ENCODE measurements around the gene PIWIL1. TPM values are rescaled to one million over a fixed set of nuclear protein-coding genes. Genes with fewer than 3 reads are reported as not detected.

The PIWIL1 gene
- total and polyA plus RNA-seq, 2 donors (not counting 3 experiments of a cell fraction or from before 2014, with no cell fraction given) = not detected

DNA sequence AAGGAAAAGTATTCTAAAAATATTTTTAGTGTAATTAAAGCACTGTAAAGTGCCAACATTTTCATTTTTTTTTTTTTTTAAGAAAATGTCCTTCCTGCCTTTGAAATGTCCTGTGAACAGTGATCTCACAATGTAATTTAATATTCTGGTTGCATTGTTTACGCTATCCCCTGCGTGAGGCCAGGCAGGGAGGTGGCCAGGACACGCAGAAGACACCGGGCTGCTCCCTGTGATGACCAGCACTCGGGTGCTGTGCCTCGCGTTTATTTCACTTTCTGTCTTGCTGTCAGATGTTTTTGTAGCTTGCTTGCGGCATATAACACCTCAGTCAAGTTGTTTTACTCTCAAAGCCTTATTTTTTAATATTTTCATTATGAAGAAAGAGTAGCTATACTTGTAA is 18.5 kb downstream of the PIWIL1 start:
- H3K4me2 ChIP-seq (ENCODE audit: insufficient read depth, low read length) = no peak overlapping the region
- FAIRE-seq = no peak
- H2AFZ ChIP-seq (ENCODE audit: low read depth, low read length) = no peak overlapping the region
- no peak overlapping the region for H3K9ac ChIP-seq (replicated peaks; ENCODE audit: extremely low read depth, insufficient read depth, low read length)
- H3K79me2 ChIP-seq (ENCODE audit: control insufficient read depth, insufficient read depth, low read length) = no peaks in the 10 kb centered on the region
- intact Hi-C loops (cut with micrococcal nuclease) (no loop called here), dilution Hi-C loops (cut with MboI; ENCODE audit: extremely low pct_ligation_motif_present, low sequenced_read_pairs) (no loop called here)
- H3K36me3 ChIP-seq (ENCODE audit: control insufficient read depth in 2 of 2, extremely low read depth in 1 of 2, insufficient read depth in 2 of 2, low read length in 2 of 2) = no peaks in the 10 kb centered on the region
- H3K4me3 ChIP-seq (replicated peaks in 1 of 3; ENCODE audit: insufficient read depth in 1 of 3, low read depth in 1 of 3, low read length in 3 of 3) = no peak overlapping the region
- no peaks in the 10 kb centered on the region for H3K4me1 ChIP-seq (ENCODE audit: control insufficient read depth, extremely low read depth, insufficient read depth, low read length)
- CTCF ChIA-PET = no interaction called here
- no peak overlapping the region for H3K27ac ChIP-seq (ENCODE audit: insufficient read depth, low read depth, low read length)
- H3K9me1 ChIP-seq (replicated peaks; ENCODE audit: control insufficient read depth, extremely low read depth, insufficient read depth, low read length) = no peaks in the 10 kb centered on the region
- peaks cover 4% of the 10 kb centered on the region for H3K9me3 ChIP-seq (replicated peaks; ENCODE audit: control insufficient read depth, insufficient read depth, low read length)
- H4K20me1 ChIP-seq (replicated peaks; ENCODE audit: control insufficient read depth, extremely low read depth, insufficient read depth, low read length) = no peaks in the 10 kb centered on the region
- BruUV-seq (replicated peaks) = no TSS peak
- POLR2A ChIA-PET = no interaction called here
- no peaks in the 10 kb centered on the region for H3K27me3 ChIP-seq (ENCODE audit: control insufficient read depth in 2 of 2, insufficient read depth in 2 of 2, low read length in 2 of 2)
- no peak for TF ChIP-seq GATA2 (IDR thresholded peaks at IDR 0.05; ENCODE audit: insufficient read depth, insufficient read length, low read depth, low read length)
- no peak for TF ChIP-seq POLR2A (IDR thresholded peaks at IDR 0.05; ENCODE audit: low read depth, low read length)
- TF ChIP-seq FOS (IDR thresholded peaks at IDR 0.05; ENCODE audit: borderline replicate concordance, insufficient read depth, low read length) = no peak
- no peak for TF ChIP-seq POLR2AphosphoS5 (IDR thresholded peaks at IDR 0.05; ENCODE audit: insufficient read depth, low read depth, low read length)
- no peak for TF ChIP-seq EZH2 (IDR thresholded peaks at IDR 0.05; ENCODE audit: borderline replicate concordance, low read depth, low read length, severe bottlenecking)
- TF ChIP-seq, protein P1, sequence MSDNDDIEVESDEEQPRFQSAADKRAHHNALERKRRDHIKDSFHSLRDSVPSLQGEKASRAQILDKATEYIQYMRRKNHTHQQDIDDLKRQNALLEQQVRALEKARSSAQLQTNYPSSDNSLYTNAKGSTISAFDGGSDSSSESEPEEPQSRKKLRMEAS (IDR thresholded peaks at IDR 0.05; ENCODE audit: insufficient read depth, insufficient read length) = no peak
- TF ChIP-seq MYC (IDR thresholded peaks at IDR 0.05; ENCODE audit: low read depth, low read length) = no peak
- DNase-seq (ENCODE audit: low read depth, low spot score) = no peak

DNA sequence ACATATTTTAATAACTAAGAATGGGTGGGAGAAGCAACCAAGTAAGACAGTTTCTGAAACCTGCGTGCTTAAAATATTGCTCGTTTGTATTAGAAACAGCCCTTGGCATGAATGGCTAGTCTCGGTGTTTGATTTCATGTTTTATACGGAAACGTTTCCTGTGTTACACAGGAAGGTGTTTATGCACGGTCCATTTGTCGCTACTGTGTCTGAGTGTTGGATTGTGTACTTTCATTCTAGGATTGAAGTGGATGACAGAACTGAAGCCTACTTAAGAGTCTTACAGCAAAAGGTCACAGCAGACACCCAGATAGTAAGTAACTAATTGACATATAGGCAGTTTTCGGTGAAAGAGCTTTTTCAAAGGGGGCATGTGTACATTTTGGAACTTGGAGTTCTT is 19.6 kb downstream of the PIWIL1 start:
- Histone ChIP-seq H3K79me2 (ENCODE audit: control insufficient read depth, insufficient read depth, low read length) (no peaks in the 10 kb centered on the region), H3K27ac (ENCODE audit: insufficient read depth, low read depth, low read length) (no peak overlapping the region), H3K4me1 (ENCODE audit: control insufficient read depth, extremely low read depth, insufficient read depth, low read length) (no peaks in the 10 kb centered on the region), H3K9ac (replicated peaks; ENCODE audit: extremely low read depth, insufficient read depth, low read length) (no peak overlapping the region), H3K9me1 (replicated peaks; ENCODE audit: control insufficient read depth, extremely low read depth, insufficient read depth, low read length) (no peaks in the 10 kb centered on the region), H3K4me2 (ENCODE audit: insufficient read depth, low read length) (no peak overlapping the region), H4K20me1 (replicated peaks; ENCODE audit: control insufficient read depth, extremely low read depth, insufficient read depth, low read length) (no peaks in the 10 kb centered on the region), H3K27me3 (ENCODE audit: control insufficient read depth in 2 of 2, insufficient read depth in 2 of 2, low read length in 2 of 2) (no peaks in the 10 kb centered on the region), H3K4me3 (replicated peaks in 1 of 3; ENCODE audit: insufficient read depth in 1 of 3, low read depth in 1 of 3, low read length in 3 of 3) (no peak overlapping the region), H3K9me3 (replicated peaks; ENCODE audit: control insufficient read depth, insufficient read depth, low read length) (peaks cover 4% of the 10 kb centered on the region), H2AFZ (ENCODE audit: low read depth, low read length) (no peak overlapping the region), H3K36me3 (ENCODE audit: control insufficient read depth in 2 of 2, extremely low read depth in 1 of 2, insufficient read depth in 2 of 2, low read length in 2 of 2) (no peaks in the 10 kb centered on the region)
- no TSS peak for BruUV-seq (replicated peaks)
- dilution Hi-C loops (cut with MboI; ENCODE audit: extremely low pct_ligation_motif_present, low sequenced_read_pairs) = no loop called here
- POLR2A ChIA-PET = no interaction called here
- intact Hi-C loops (cut with micrococcal nuclease) = no loop called here
- TF ChIP-seq MYC (IDR thresholded peaks at IDR 0.05; ENCODE audit: low read depth, low read length) (no peak), FOS (IDR thresholded peaks at IDR 0.05; ENCODE audit: borderline replicate concordance, insufficient read depth, low read length) (no peak), EZH2 (IDR thresholded peaks at IDR 0.05; ENCODE audit: borderline replicate concordance, low read depth, low read length, severe bottlenecking) (no peak), POLR2AphosphoS5 (IDR thresholded peaks at IDR 0.05; ENCODE audit: insufficient read depth, low read depth, low read length) (no peak), POLR2A (IDR thresholded peaks at IDR 0.05; ENCODE audit: low read depth, low read length) (no peak), JUN (IDR thresholded peaks at IDR 0.05; ENCODE audit: borderline replicate concordance, insufficient read depth, insufficient read length, low read depth) (no peak), GATA2 (IDR thresholded peaks at IDR 0.05; ENCODE audit: insufficient read depth, insufficient read length, low read depth, low read length) (no peak)
- TF ChIP-seq, protein P1 (IDR thresholded peaks at IDR 0.05; ENCODE audit: insufficient read depth, insufficient read length) = no peak
- TF ChIP-seq, protein P2, sequence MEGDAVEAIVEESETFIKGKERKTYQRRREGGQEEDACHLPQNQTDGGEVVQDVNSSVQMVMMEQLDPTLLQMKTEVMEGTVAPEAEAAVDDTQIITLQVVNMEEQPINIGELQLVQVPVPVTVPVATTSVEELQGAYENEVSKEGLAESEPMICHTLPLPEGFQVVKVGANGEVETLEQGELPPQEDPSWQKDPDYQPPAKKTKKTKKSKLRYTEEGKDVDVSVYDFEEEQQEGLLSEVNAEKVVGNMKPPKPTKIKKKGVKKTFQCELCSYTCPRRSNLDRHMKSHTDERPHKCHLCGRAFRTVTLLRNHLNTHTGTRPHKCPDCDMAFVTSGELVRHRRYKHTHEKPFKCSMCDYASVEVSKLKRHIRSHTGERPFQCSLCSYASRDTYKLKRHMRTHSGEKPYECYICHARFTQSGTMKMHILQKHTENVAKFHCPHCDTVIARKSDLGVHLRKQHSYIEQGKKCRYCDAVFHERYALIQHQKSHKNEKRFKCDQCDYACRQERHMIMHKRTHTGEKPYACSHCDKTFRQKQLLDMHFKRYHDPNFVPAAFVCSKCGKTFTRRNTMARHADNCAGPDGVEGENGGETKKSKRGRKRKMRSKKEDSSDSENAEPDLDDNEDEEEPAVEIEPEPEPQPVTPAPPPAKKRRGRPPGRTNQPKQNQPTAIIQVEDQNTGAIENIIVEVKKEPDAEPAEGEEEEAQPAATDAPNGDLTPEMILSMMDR (IDR thresholded peaks at IDR 0.05; ENCODE audit: extremely low read depth in 1 of 2, insufficient read depth in 1 of 2, low read depth in 1 of 2, low read length in 2 of 2) = no peak
- CTCF ChIA-PET = no interaction called here
- no peak for DNase-seq (ENCODE audit: low read depth, low spot score)
- no peak for FAIRE-seq

Data from endothelial cell of umbilical vein (primary cell).